Activated CD4-positive, alpha-beta T cell treated with anti-CD3 and anti-CD28 coated beads, Interleukin-2, amount 10 ng/mL, durations not matched to agents 24 days and 14 days (primary cell): ENCODE measurements around the gene CHCT1. TPM values are rescaled to one million over a fixed set of nuclear protein-coding genes. Genes with fewer than 3 reads are reported as not detected.

ENCODE experiments used
- DNase-seq: peaks from one replicate; pipeline ENCODE4 v3.0.0; 2022
- H3K27ac Mint-ChIP-seq: one replicate; pipeline ENCODE4 v1.8.0; 2022; ENCODE audit warnings: mild to moderate bottlenecking, mixed read lengths
- H3K27me3 Mint-ChIP-seq: one replicate; pipeline ENCODE4 v1.8.0; 2022; ENCODE audit warnings: mixed read lengths
- H3K36me3 Mint-ChIP-seq: one replicate; pipeline ENCODE4 v1.8.0; 2022; ENCODE audit warnings: low read depth, mild to moderate bottlenecking, mixed read lengths
- H3K4me1 Mint-ChIP-seq: one replicate; pipeline ENCODE4 v1.8.0; 2021; ENCODE audit warnings: mixed read lengths
- H3K4me3 Mint-ChIP-seq: one replicate; pipeline ENCODE4 v1.8.0; 2022; ENCODE audit warnings: mild to moderate bottlenecking, moderate library complexity, mixed read lengths
- H3K9me3 Mint-ChIP-seq: one replicate; pipeline ENCODE4 v1.8.0; 2021; ENCODE audit warnings: mixed read lengths
- intact Hi-C: fragments of 100-400 bp; cut with micrococcal nuclease; formaldehyde crosslinking; loops from one replicate; pipeline ENCODE4 v1.15.1; 2023
- total RNA-seq: library from RNA; stranded (reverse); gene quantifications from 2 replicates; pipeline ENCODE4 v1.2.3, GENCODE V29; 2022

CHCT1 gene
- total RNA-seq, 1 donor from 2014 or later: not detected

DNA sequence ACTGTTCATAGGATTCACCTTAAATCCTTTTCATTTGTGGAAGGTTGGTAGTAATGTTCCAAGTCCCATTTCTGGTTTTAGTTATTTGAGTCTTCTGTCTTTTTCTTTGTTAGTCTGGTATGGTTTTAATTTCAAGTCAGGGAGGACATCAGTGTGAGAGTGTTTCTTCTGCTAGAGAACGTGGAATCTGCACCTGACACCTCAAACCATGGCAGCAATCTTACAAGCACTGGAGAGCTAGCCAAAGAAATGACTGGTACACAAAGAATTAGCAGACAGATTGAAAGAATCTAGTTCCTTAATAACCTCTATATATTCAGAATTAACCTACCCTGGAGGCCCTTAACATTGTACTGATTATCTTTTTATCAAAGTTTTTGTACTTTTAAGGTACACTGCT lies 50.2 kb downstream of the CHCT1 start:
- Mint-ChIP-seq H3K27ac (no peak overlapping the region), H3K9me3 (peaks cover 8% of the 10 kb centered on the region), H3K36me3 (peaks cover 38% of the 10 kb centered on the region), H3K4me1 (peaks cover 5% of the 10 kb centered on the region), H3K27me3 (no peaks in the 10 kb centered on the region), H3K4me3 (no peak overlapping the region)
- intact Hi-C loops: no loop called here
- DNase-seq: no peak

GRCh38 chr17:60473788-60474187 lies 51.5 kb downstream of the CHCT1 start:
- intact Hi-C loops: no loop called here
- no peak overlapping the region for H3K4me3 Mint-ChIP-seq
- no peaks in the 10 kb centered on the region for H3K27me3 Mint-ChIP-seq
- peaks cover 37% of the 10 kb centered on the region for H3K36me3 Mint-ChIP-seq
- peaks cover 8% of the 10 kb centered on the region for H3K9me3 Mint-ChIP-seq
- no peak overlapping the region for H3K27ac Mint-ChIP-seq
- H3K4me1 Mint-ChIP-seq: peaks cover 5% of the 10 kb centered on the region
- DNase-seq: no peak

Other genes starting within 250 kb of the CHCT1 start
- 30.2 and 34.3 TPM in 2 replicates for gene USP32, start 30.4 kb upstream of the CHCT1 start, total RNA-seq
- gene APPBP2, start 103.8 kb downstream of the CHCT1 start, total RNA-seq: 21.4 and 25.1 TPM in 2 replicates
- gene PPM1D, start 177.7 kb downstream of the CHCT1 start, total RNA-seq: 17.1 and 17.9 TPM in 2 replicates